Keratinocyte (primary cell): ENCODE measurements around the gene LAMB1. TPM values are rescaled to one million over a fixed set of nuclear protein-coding genes. Genes with fewer than 3 reads are reported as not detected.

ENCODE experiments used
- DNase-seq: peaks from one replicate; pipeline ENCODE4 v3.0.0-alpha.2; 2011; ENCODE audit warnings: low read depth, missing footprints, low spot score
- FAIRE-seq: peaks from 2 replicates; lab custom pipeline; 2011; peaks lifted over from hg19 to GRCh38; lab: Jason Lieb, UNC
- H2AFZ ChIP-seq: 2 replicates; pipeline ENCODE4 v1.6.0; 2012; ENCODE audit warnings: low read length, control low read depth, inconsistent platforms; ENCODE audit not compliant: control insufficient read depth
- H3K27ac ChIP-seq: 2 replicates; pipeline ENCODE4 v1.5.1; 2011; ENCODE audit warnings: low read length; ENCODE audit not compliant: control insufficient read depth, insufficient read depth
- H3K27me3 ChIP-seq: 3 replicates; pipeline ENCODE4 v1.6.0; 2011; ENCODE audit warnings: low read length; ENCODE audit not compliant: control insufficient read depth, insufficient read depth; ENCODE audit errors: extremely low read depth
- H3K36me3 ChIP-seq, 2 experiments: 2 replicates in 1 of 2; 3 replicates in 1 of 2; pipeline ENCODE4 v1.5.1; 2011; ENCODE audit warnings: low read length in 2 of 2, mild to moderate bottlenecking in 1 of 2; ENCODE audit not compliant: control insufficient read depth in 2 of 2, insufficient read depth in 2 of 2; ENCODE audit errors: extremely low read depth in 1 of 2
- H3K4me1 ChIP-seq: 3 replicates; pipeline ENCODE4 v1.5.1; 2011; ENCODE audit warnings: low read length; ENCODE audit not compliant: control insufficient read depth, insufficient read depth; ENCODE audit errors: extremely low read depth
- H3K4me2 ChIP-seq: 3 replicates; pipeline ENCODE4 v1.6.0; 2011; ENCODE audit warnings: low read depth, low read length; ENCODE audit not compliant: control insufficient read depth, insufficient read depth; ENCODE audit errors: extremely low read depth
- H3K4me3 ChIP-seq, 3 experiments: fragments of 200-600 bp in 1 of 3; sonication (generic) in 1 of 3; 2 replicates in 2 of 3; 3 replicates in 1 of 3; pipeline ENCODE4 v1.5.1; 2011 to 2016; ENCODE audit warnings: low read length in 3 of 3, mild to moderate bottlenecking in 3 of 3, control low read depth in 2 of 3, inconsistent platforms in 1 of 3, low read depth in 1 of 3, mixed read lengths in 1 of 3, mixed run types in 1 of 3, moderate library complexity in 1 of 3; ENCODE audit not compliant: control insufficient read depth in 2 of 3, insufficient read depth in 2 of 3; ENCODE audit errors: extremely low read depth in 1 of 3
- H3K79me2 ChIP-seq: 2 replicates; pipeline ENCODE4 v1.6.0; 2012; ENCODE audit warnings: low read length; ENCODE audit not compliant: control insufficient read depth, insufficient read depth
- H3K9ac ChIP-seq: 3 replicates; pipeline ENCODE4 v1.6.0; 2011; ENCODE audit warnings: low read length; ENCODE audit not compliant: control insufficient read depth, insufficient read depth; ENCODE audit errors: extremely low read depth
- H3K9me1 ChIP-seq: 3 replicates; pipeline ENCODE4 v1.6.0; 2011; ENCODE audit warnings: low read length; ENCODE audit not compliant: control insufficient read depth, insufficient read depth; ENCODE audit errors: extremely low read depth
- H3K9me3 ChIP-seq: 2 replicates; pipeline ENCODE4 v1.5.1; 2012; ENCODE audit warnings: low read depth, low read length; ENCODE audit not compliant: control insufficient read depth
- H4K20me1 ChIP-seq: 3 replicates; pipeline ENCODE4 v1.6.0; 2011; ENCODE audit warnings: low read length; ENCODE audit not compliant: control insufficient read depth, insufficient read depth; ENCODE audit errors: extremely low read depth
- EZH2 ChIP-seq: IDR thresholded peaks from one replicate; pipeline ENCODE4 v1.6.1; 2012; ENCODE audit warnings: inconsistent platforms, mild to moderate bottlenecking, low read length, moderate library complexity
- dilution Hi-C: fragments of 300-500 bp; cut with MboI; formaldehyde crosslinking; loops from one replicate; pipeline ENCODE4 v1.7.0; 2020; ENCODE audit warnings: low sequenced_read_pairs; ENCODE audit not compliant: extremely low pct_ligation_motif_present
- polyA plus RNA-seq, 5 experiments: library from polyadenylated mRNA; depleted of rRNA in 3 of 5; stranded (reverse) in 3 of 5; stranded (forward) in 1 of 5; unstranded in 1 of 5; fragments of >200 nt; gene quantifications; 1 replicate in 1 of 5; 2 replicates in 3 of 5; 3 replicates in 1 of 5; pipeline versions ENCODE4 v1.2.1 to v1.2.3, GENCODE V29; 2011 to 2012; ENCODE audit warnings: missing spikeins in 2 of 5, low read depth in 1 of 5, low replicate concordance in 1 of 5
- TF ChIP-seq, protein P1 (sequence below), 3 experiments: IDR thresholded peaks in 1 of 3; conservative IDR thresholded peaks in 1 of 3; optimal IDR thresholded peaks in 1 of 3; 2 replicates in 2 of 3; 3 replicates in 1 of 3; pipeline versions ENCODE3 to v1.5.1; 2011; ENCODE audit warnings: low read length in 3 of 3, mild to moderate bottlenecking in 3 of 3, moderate library complexity in 2 of 3, control low read depth in 1 of 3, inconsistent platforms in 1 of 3; ENCODE audit not compliant: insufficient read depth in 2 of 3; ENCODE audit errors: extremely low read depth in 1 of 3

The LAMB1 gene
- polyA plus RNA-seq, 1 donor (not counting 4 experiments of a cell fraction or from before 2014, with no cell fraction given), result 97.9 TPM

DNA sequence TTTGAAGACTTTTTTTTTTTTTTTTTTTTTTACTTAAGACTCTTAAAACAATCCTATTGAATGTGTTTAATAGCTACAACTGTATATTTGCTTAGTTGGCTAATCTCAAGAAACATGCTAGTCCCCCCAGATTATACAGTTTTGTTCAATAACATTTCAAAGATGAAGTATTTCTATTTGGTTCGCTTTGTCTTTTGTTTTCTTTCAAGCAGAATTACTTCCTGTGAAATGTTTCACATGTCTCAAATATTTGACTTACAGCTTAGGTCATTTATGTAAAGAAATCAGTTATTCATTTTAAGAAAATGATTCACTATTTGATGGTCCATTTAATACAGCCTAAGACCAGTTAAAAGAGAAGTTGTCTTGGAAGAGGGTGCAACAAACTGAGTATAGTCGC, 12.8 kb upstream of the LAMB1 start:
- TF ChIP-seq EZH2, result no peak
- TF ChIP-seq, protein P1, sequence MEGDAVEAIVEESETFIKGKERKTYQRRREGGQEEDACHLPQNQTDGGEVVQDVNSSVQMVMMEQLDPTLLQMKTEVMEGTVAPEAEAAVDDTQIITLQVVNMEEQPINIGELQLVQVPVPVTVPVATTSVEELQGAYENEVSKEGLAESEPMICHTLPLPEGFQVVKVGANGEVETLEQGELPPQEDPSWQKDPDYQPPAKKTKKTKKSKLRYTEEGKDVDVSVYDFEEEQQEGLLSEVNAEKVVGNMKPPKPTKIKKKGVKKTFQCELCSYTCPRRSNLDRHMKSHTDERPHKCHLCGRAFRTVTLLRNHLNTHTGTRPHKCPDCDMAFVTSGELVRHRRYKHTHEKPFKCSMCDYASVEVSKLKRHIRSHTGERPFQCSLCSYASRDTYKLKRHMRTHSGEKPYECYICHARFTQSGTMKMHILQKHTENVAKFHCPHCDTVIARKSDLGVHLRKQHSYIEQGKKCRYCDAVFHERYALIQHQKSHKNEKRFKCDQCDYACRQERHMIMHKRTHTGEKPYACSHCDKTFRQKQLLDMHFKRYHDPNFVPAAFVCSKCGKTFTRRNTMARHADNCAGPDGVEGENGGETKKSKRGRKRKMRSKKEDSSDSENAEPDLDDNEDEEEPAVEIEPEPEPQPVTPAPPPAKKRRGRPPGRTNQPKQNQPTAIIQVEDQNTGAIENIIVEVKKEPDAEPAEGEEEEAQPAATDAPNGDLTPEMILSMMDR (optimal IDR thresholded peaks at IDR 0.05 in 1 of 3, IDR thresholded peaks at IDR 0.05 in 1 of 3, conservative IDR thresholded peaks at IDR 0.05 in 1 of 3; ENCODE audit: extremely low read depth in 1 of 3, insufficient read depth in 2 of 3, low read length in 3 of 3), result no peak
- Histone ChIP-seq H3K9me1 (no peaks in the 10 kb centered on the region), H3K9ac (no peak overlapping the region), H3K27ac (no peak overlapping the region), H3K79me2 (no peaks in the 10 kb centered on the region), H3K36me3 (no peaks in the 10 kb centered on the region), H3K9me3 (no peaks in the 10 kb centered on the region), H4K20me1 (no peaks in the 10 kb centered on the region), H3K27me3 (no peaks in the 10 kb centered on the region), H3K4me1 (peaks cover 27% of the 10 kb centered on the region), H3K4me2 (no peak overlapping the region), H2AFZ (no peak overlapping the region), H3K4me3 (no peak overlapping the region)
- no peak for FAIRE-seq
- DNase-seq, result no peak
- dilution Hi-C loops, result no loop called here

DNA sequence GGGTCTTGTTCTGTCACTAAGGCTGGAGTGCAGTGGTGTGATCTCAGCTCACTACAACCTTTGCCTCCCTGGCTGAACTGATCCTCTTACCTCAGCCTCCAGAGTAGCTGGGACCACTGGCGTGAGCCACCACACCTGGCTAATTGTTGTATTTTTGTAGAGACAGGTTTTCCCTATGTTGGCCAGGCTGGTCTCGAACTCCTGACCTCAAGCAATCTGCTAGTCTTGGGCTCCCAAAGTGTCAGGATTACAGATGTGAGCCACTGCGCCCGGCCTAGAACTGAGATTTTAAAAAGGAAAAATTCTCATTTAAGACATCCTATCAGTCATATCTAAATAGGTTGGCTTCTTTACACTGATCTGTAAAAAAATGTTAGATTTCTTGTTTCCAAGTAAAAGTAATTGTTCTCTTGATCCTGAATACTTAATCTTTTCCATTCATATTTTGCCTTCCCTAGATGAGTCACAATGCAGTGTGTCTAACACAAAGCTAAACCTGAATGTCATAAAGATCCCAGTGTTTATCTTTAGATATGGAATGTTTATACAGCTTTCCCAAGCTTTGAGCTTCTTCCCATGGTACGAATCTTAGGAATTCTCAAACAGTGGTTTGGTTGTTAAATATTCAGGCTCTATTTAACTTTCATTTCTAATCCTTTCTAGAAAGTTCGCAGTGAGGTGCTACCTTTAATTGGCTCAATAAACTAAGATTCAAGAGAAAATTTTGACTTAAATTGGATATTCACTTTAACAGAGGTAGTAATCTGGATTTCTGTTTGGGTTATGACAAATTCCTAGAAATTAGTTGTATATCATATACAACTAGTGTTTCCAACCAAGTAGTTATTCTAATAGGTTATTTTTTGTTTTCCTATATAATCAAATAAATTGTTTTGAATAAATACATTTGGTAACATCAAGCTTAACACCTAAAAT, 12.1 kb upstream of the LAMB1 start:
- no peaks in the 10 kb centered on the region for H3K36me3 ChIP-seq
- no peaks in the 10 kb centered on the region for H3K79me2 ChIP-seq
- TF ChIP-seq EZH2, result no peak
- TF ChIP-seq, protein P1 (optimal IDR thresholded peaks at IDR 0.05 in 1 of 3, IDR thresholded peaks at IDR 0.05 in 1 of 3, conservative IDR thresholded peaks at IDR 0.05 in 1 of 3; ENCODE audit: extremely low read depth in 1 of 3, insufficient read depth in 2 of 3, low read length in 3 of 3), result no peak
- no peaks in the 10 kb centered on the region for H4K20me1 ChIP-seq
- no peaks in the 10 kb centered on the region for H3K9me1 ChIP-seq
- dilution Hi-C loops, result no loop called here
- no peak overlapping the region for H2AFZ ChIP-seq
- H3K9ac ChIP-seq, result no peak overlapping the region
- FAIRE-seq (no peak), DNase-seq (no peak)
- no peaks in the 10 kb centered on the region for H3K27me3 ChIP-seq
- no peaks in the 10 kb centered on the region for H3K9me3 ChIP-seq
- H3K27ac ChIP-seq, result no peak overlapping the region
- H3K4me1 ChIP-seq, result peaks cover 27% of the 10 kb centered on the region
- H3K4me2 ChIP-seq, result no peak overlapping the region
- H3K4me3 ChIP-seq, result no peak overlapping the region
